ENCODE data around the gene TTLL9. TPM values are rescaled to one million over a fixed set of nuclear protein-coding genes. Genes with fewer than 3 reads are reported as not detected.

Gene TTLL9
- total and polyA plus RNA-seq, 2 of the 13 experiments (the other 11 are each of a cell fraction or from before 2014, with no cell fraction given) = not detected

GRCh38 chr20:31951530-31952453 lies 81.4 kb downstream of the TTLL9 start, which contains the start of gene PDRG1 (continued):
- TF ChIP-seq ZNF224 (CRISPR knock-in tag; IDR thresholded peaks at IDR 0.05) (peak; percentile 87; the same call in 1 of the 2 replicates), GATAD1 (CRISPR knock-in tag; IDR thresholded peaks at IDR 0.05) (peak; percentile 98), ZNF576 (CRISPR knock-in tag; IDR thresholded peaks at IDR 0.05) (peak; percentile 63; the same call in 1 of the 2 replicates), TMF1 (CRISPR knock-in tag; IDR thresholded peaks at IDR 0.05; ENCODE audit: low read depth) (peak; percentile 93), ZNF770 (CRISPR knock-in tag; IDR thresholded peaks at IDR 0.05) (peak; percentile 53), GMEB1 (CRISPR knock-in tag; IDR thresholded peaks at IDR 0.05; ENCODE audit: borderline replicate concordance) (peak; percentile 87; the same call in 1 of the 2 replicates), ZBTB38 (CRISPR knock-in tag; IDR thresholded peaks at IDR 0.05) (peak; percentile 52; the same call in 1 of the 2 replicates), SMAD1 (CRISPR knock-in tag; IDR thresholded peaks at IDR 0.05; ENCODE audit: borderline replicate concordance, low read depth) (peak; percentile 96; the same call in 1 of the 2 replicates), KAT7 (CRISPR knock-in tag; IDR thresholded peaks at IDR 0.05; ENCODE audit: borderline replicate concordance) (peak; percentile 96; the same call in 1 of the 2 replicates), ARID3A (IDR thresholded peaks at IDR 0.05; ENCODE audit: low read depth, low read length) (no peak), ZBTB2 (CRISPR knock-in tag; IDR thresholded peaks at IDR 0.05; ENCODE audit: low read depth) (peak; percentile 70; the same call in 1 of the 2 replicates), ZBTB1 (CRISPR knock-in tag; IDR thresholded peaks at IDR 0.05; ENCODE audit: borderline replicate concordance) (no peak), ZNF839 (CRISPR knock-in tag; IDR thresholded peaks at IDR 0.05; ENCODE audit: borderline replicate concordance) (no peak; the same call in 1 of the 2 replicates), HNF1A (IDR thresholded peaks at IDR 0.05; ENCODE audit: low read depth) (no peak), HNF1A (CRISPR knock-in tag; IDR thresholded peaks at IDR 0.05; ENCODE audit: borderline replicate concordance) (no peak)

Data from HepG2 (cell line).